ENCODE results near the gene RMDN2.
"Not testable (repeated sequence)": the region's sequence is repeated elsewhere in the genome, so short reads cannot be mapped to it uniquely, and the experiment has no call there.

The RMDN2 gene

GRCh38 chr2:37997629-37998028, 72.5 kb downstream of the RMDN2 start:
- DNase-seq = no peak

- no peak for DNase-seq
These were observed 75.6 kb downstream of the RMDN2 start for GRCh38 chr2:38000485-38001222.

GRCh38 chr2:38010187-38010586, 85.1 kb downstream of the RMDN2 start:
- not testable (repeated sequence) for DNase-seq

DNA sequence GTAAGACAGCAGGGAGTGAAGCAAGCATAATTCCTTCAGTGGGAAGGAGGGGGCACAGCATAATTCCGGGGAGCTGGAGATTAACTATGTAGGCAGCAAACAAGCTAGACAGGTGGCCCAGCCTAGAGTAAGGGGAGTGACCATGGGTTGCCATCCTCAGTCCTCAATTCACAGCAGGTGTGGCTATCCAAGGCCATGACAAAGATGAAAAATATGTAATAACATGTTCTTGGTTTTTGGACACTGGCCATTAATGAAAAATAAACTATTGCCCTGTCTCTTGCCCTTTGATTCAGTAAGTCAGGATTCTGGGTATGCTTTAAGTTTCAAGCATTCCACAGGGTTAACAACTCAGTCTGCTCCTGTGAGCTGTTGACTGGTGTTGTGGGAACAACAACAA, 85.9 kb downstream of the RMDN2 start:
- no peak for DNase-seq

DNA sequence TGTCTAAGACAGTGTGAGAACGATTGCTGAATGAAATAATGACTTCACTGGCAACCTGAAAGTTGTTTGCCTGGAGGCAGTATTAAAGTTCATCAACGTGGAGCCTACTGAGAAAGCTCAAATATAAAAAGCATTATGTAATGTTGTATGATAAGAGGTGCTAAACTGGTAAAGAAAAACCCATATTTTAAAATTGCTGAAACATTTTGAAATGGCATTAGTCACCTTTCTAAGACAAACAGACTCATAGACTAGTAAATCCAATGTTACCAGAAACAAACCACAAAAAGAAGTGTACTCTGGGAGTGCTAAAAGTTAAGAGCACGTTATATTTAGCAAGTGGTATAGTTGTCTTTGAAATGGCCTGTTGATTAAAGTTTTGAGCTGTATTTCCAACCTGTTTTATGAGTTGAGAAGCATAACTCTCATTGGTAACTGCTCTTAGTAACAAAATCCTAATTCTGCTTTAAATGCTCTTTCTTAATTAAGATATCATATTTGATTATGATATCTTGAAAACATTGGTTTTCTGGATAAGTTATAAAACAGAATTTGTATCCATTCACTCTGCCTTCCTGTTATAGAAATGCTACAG, 88.2 kb downstream of the RMDN2 start:
- DNase-seq = no peak

- no peak for DNase-seq
These were observed 91.1 kb downstream of the RMDN2 start for GRCh38 chr2:38016219-38016618.

DNA sequence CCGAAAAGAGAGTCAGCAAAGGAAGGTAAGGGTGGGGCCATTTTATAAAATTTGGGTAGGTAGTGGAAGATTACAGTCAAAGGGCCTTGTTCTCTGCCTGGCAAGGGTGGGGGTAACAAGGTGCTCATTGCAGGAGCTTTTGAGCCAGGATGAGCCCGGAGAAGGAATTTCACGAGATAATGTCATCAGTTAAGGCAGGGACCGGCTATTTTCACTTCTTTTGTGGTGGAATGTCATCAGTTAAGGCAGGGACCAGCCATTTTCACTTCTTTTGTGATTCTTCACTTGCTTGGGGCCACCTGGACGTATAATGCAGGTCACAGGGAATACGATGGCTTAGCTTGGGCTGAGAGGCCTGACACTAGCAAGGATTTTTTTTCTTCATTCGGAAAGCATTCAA, 92.7 kb downstream of the RMDN2 start:
- DNase-seq = no peak

DNA sequence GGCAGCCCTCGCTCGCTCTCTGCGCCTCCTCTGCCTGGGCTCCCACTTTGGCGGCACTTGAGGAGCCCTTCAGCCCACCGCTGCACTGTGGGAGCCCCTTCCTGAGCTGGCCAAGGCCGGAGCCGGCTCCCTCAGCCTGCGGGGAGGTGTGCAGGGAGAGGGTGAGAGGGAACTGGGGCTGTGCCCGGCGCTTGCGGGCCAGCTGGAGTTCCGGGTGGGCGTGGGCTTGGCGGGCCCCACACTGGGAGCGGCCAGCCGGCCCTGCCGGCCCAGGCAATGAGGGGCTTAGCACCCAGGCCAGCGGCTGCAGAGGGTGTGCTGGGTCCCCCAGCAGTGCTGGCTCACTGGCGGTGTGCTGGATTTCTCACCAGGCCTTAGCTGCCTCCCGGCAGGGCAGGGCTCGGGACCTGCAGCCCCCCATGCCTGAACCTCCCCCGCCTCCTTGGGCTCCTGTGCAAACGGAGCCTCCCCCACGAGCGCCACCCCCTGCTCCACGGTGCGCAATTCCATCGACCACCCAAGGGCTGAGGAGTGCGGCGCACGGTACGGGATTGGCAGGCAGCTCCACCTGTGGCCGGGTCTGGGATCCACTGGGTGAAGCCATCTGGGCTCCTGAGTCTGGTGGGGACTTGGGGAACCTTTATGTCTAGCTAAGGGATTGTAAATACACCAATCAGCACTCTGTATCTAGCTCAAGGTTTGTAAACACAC, 95.4 kb downstream of the RMDN2 start:
- not testable (repeated sequence) for DNase-seq

DNA sequence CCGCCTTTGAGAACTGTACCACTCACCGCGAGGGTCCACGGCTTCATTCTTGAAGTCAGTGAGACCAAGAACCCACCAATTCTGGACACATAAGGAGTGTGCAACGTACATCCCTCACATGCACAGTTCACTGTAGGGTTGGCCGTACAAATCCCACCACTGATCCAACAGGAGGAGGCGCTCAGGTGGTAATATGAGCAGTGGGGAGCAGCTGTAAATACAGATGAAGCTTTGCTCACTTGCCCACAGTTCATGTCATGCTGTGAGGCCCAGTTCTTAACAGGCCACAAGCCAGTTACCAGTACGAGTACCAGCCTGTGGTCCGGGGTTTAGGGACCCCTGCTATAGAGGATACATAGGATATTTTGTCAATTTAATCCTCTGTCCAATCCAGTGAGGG, 96.5 kb downstream of the RMDN2 start:
- DNase-seq = no peak

DNA sequence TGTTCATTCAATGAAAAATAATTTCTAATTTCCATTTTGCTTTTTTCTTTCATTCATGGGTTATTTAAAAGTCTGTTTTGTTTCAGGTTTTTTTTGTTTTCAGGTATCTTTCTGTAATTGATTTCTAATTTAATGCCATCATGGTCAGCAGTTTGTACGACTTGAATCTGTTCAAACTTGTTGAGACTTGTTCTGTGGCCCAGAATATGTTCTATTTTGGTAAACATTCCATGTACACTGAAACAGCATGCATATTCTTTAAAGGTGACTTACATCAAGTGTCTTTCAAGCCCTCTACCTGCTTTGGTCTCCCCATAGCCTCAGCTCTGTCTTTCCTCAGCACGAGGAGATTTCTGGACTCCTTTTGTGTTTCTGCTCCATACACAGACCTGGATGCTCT, 101.8 kb downstream of the RMDN2 start:
- DNase-seq = no peak

GRCh38 chr2:38028829-38029228, 103.7 kb downstream of the RMDN2 start:
- no peak for DNase-seq

DNA sequence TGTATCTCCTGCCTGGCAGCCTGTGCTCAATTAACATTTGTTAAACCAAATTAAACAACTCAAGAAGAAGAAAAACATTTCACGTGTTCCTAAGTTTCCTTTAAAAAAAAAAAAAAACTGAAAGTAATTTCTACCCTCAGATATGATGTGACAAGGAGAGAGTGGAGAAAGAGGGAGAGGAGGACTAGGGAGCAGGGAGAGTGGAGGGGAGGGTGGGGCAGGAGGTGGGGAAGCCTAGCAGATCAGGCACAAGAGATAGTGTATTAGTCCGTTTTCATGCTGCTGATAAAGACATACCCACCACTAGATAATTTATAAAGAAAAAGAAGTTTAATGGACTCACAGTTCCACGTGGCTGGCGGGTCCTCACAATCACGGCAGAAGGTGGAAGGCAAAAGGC, 104.4 kb downstream of the RMDN2 start:
- DNase-seq = no peak

DNA sequence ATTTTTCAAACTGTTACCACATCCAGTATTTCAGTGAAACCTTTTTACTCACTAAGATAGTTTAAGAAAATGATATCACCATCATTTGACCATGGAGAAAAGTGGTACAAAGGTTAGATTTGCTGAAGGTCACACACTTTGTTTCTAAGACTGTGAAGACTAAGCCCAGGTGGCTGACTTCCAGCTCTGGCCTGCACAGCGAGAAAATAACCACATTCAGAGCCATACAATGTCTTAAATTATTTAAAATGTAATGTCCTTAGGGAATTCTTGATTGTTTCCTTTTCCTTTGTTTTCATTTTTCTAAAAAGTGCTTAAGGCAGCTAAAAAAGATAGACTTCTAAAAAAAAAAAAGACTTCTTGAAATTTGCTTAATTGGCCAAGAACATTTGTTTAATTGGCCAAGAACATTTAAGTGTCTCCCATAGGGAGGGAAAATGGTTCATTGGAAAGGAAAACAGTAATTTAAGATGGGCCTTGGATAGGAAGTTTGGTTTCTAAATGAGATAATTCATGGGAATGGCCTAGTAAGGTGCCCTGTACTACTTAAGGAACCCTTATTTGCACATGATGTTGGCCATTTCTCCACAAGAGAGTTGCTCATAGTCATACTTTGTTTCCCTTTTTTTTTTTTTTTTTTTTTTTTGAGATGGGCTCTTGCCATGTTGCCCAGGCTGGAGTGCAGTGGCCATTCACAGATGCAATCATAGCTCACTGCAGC, 105.7 kb downstream of the RMDN2 start:
- no peak for DNase-seq

- no peak for DNase-seq
These were observed 107.9 kb downstream of the RMDN2 start for GRCh38 chr2:38032946-38033345.

DNA sequence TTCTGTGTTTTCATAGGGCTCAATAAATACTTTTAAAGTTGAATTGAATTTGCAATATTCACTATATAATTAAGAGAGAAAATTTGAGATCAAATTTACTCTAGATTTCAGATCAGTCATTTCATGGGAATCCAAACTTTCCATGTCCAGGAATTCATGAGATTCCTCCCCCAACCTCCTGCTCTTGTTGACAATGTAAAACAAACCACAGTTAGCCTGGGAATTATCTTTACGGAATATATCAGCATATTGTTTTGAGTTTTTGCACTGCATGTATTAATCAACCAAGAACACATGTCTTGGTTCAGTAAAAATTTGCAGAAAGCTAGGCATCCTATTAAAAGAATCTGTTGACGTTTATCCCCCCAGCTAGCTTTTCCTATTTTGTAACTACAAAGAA, 108.6 kb downstream of the RMDN2 start:
- DNase-seq = no peak

DNA sequence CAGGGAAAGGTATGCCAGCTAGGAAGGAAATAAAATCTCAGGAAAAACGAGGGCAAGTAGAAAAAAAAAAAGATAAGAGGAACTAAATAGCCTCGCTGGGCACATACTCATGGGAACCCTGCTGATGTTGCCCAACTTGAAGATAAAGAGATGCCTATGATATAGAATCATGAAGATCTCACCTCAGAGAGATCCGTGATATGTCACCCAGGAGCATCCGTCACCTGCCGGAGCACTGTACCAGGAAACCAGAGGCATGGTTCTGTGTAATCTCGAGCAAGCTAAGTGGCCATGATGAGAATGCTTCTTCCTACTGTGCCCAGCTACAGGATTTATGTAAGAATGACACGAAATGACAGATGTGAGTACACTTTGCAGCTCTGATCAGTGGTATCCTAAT, 110.9 kb downstream of the RMDN2 start:
- no peak for DNase-seq

DNA sequence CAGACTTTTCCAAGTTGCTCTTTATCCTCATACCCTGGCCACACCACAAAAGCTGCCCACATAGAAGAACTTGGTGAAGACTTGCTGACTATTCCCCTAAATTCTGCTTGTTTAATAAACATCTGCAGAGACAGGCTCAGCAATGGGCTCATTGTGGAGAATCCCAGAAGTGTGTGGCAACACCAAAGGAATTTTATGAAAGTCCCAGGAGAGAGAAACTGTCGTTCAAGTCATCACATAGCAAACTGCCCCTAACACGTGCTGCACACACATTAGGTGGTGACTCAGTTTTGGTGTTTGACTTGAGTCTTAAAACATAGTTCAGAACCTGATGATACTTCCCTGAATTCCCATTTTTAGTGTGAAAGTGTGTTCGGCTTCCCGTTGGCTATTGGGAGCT, 112.2 kb downstream of the RMDN2 start:
- DNase-seq = no peak

GRCh38 chr2:38037757-38038621, 112.9 kb downstream of the RMDN2 start:
- DNase-seq = no peak

- DNase-seq = no peak
These were observed 113.6 kb downstream of the RMDN2 start for GRCh38 chr2:38038682-38039081.

GRCh38 chr2:38039121-38039910, 114.2 kb downstream of the RMDN2 start:
- DNase-seq = no peak

DNA sequence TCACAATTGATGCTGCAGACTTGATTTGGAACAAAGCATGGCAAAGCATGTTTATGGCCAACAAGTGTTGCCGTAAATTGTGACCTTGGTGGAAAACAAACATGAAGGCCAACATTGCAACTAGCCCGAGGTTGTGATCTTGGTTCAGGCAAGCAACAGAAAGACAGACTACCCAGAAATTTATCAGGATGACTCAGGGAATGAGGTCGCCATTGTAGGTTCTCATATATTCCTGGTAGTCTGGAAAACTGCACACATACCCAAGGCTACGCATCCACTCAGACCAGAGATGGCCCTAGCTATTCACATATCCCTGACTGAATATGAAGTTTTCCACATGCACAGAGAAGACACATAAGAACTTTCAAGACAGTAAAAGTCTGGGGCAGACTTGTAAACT, 120.7 kb downstream of the RMDN2 start:
- no peak for DNase-seq

DNA sequence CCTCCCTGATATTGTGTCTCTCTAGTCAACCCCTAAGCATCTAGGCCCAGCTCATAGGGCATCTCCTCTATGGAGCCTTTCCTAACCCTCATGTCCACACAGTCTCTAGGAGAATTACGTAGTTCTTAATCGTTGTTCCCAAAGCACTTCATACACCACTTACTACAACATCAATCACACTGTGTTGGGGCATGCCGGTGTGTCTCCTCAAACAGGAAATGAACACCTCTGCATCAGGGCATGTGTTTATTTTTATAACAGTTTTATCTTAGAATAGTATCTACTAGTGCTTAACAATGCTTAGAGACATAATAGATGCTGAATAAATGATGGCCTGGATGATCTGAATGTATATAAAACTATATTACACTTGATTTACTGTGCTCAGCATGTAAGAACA, 131.1 kb downstream of the RMDN2 start:
- no peak for DNase-seq

All from T1000 (cell line).